Fibroblast of villous mesenchyme (primary cell): ENCODE results near the gene STAC3. TPM values are rescaled to one million over a fixed set of nuclear protein-coding genes. Genes with fewer than 3 reads are reported as not detected.

ENCODE experiments used
- DNase-seq: peaks from one replicate; pipeline ENCODE4 v3.0.0-alpha.2; 2010; ENCODE audit warnings: low read depth
- H3K4me3 ChIP-seq: 2 replicates; pipeline ENCODE4 v1.5.1; 2011; ENCODE audit warnings: low read depth, mild to moderate bottlenecking, low read length
- CTCF ChIP-seq: IDR thresholded peaks from 2 replicates; pipeline ENCODE4 v1.5.1; 2012; ENCODE audit warnings: low read depth, mild to moderate bottlenecking, low read length; ENCODE audit not compliant: insufficient read depth
- total RNA-seq: library from RNA; depleted of rRNA; stranded (reverse); fragments of >200 nt; gene quantifications from 2 replicates; pipeline ENCODE4 v1.2.3, GENCODE V29; 2012

STAC3 gene
- total RNA-seq, 1 donor: 1.3 TPM

GRCh38 chr12:57239587-57240065, 11.4 kb downstream of the STAC3 start:
- TF ChIP-seq CTCF: no peak
- H3K4me3 ChIP-seq: peak overlapping the region; percentile 76
- DNase-seq: no peak

GRCh38 chr12:57238854-57239554, 12.0 kb downstream of the STAC3 start:
- H3K4me3 ChIP-seq: peak overlapping the region; percentile 76
- DNase-seq: peak; percentile 91
- TF ChIP-seq CTCF: peak; percentile 100

GRCh38 chr12:57237932-57238853, 12.8 kb downstream of the STAC3 start:
- peak; percentile 22 for DNase-seq
- no peak for TF ChIP-seq CTCF
- H3K4me3 ChIP-seq: peak overlapping the region; percentile 50

GRCh38 chr12:57237596-57237931, 13.4 kb downstream of the STAC3 start:
- DNase-seq: no peak
- H3K4me3 ChIP-seq: no peak overlapping the region
- TF ChIP-seq CTCF: no peak

- H3K4me3 ChIP-seq: no peak overlapping the region
- no peak for TF ChIP-seq CTCF
- DNase-seq: no peak
Measured at GRCh38 chr12:57236925-57237595, 13.9 kb downstream of the STAC3 start.

- TF ChIP-seq CTCF: no peak
- no peak overlapping the region for H3K4me3 ChIP-seq
- no peak for DNase-seq
Measured at GRCh38 chr12:57236201-57236924, 14.6 kb downstream of the STAC3 start.
